ENCODE results near the gene SPIN1.

The SPIN1 gene

DNA sequence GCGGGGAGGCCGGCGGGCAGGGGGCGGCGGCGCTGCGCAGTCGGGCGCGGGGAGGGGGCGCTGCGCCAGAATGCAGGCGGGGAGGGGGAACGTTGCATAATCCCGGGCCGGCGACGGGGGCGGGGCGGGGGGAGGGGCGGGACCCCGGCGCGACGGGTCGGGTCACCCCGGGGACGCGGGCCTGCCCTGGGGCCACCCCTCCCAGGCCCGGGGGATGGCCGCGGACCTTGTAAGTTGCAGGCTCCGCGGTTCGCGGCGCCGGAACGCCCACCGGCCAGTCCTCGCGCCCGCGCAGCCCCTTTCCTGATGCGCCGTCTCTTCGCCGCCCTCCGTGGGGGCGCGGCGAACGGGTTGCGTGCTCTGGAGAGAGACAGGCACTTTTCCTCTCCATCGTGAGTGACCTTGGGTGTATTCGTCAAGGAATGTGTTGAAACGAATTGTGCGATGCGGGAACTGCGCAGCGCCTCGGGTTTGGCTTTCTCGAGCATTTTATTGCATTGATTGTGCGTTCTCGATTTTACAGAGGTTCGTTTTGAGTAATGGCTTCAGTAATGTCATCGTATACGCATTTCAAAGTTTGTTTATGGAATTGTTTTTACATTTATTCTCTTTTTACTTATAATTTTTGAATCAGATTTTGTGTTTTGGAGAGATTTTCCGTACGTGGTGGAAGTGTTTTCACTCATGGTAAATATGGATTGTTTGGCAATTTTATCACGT, 802 bp downstream of the SPIN1 start (continued):
- TF ChIP-seq, protein P1, sequence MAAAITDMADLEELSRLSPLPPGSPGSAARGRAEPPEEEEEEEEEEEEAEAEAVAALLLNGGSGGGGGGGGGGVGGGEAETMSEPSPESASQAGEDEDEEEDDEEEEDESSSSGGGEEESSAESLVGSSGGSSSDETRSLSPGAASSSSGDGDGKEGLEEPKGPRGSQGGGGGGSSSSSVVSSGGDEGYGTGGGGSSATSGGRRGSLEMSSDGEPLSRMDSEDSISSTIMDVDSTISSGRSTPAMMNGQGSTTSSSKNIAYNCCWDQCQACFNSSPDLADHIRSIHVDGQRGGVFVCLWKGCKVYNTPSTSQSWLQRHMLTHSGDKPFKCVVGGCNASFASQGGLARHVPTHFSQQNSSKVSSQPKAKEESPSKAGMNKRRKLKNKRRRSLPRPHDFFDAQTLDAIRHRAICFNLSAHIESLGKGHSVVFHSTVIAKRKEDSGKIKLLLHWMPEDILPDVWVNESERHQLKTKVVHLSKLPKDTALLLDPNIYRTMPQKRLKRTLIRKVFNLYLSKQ (tag by site-specific recombination; IDR thresholded peaks at IDR 0.05; ENCODE audit: borderline replicate concordance), result no peak
- TF ChIP-seq ZNF677 (tag by site-specific recombination; IDR thresholded peaks at IDR 0.05) (no peak), ZNF792 (tag by site-specific recombination; IDR thresholded peaks at IDR 0.05) (no peak), ZNF521 (tag by site-specific recombination; IDR thresholded peaks at IDR 0.05) (no peak), ZXDB (tag by site-specific recombination; IDR thresholded peaks at IDR 0.05) (peak; percentile 38; the same call in 1 of the 2 replicates), ZNF391 (tag by site-specific recombination; IDR thresholded peaks at IDR 0.05; ENCODE audit: borderline replicate concordance, low read depth) (no peak), ZFHX2 (tag by site-specific recombination; conservative IDR thresholded peaks at IDR 0.05) (peak; percentile 48), ZBTB17 (tag by site-specific recombination; IDR thresholded peaks at IDR 0.05) (peak; percentile 36; the same call in 1 of the 2 replicates), ZNF596 (tag by site-specific recombination; IDR thresholded peaks at IDR 0.05) (no peak), EGR2 (tag by site-specific recombination; IDR thresholded peaks at IDR 0.05; ENCODE audit: low read depth) (0 out of 2 replicates have a peak, but pooled peaks have one; percentile 37), TCF7L2 (IDR thresholded peaks at IDR 0.05; ENCODE audit: borderline replicate concordance, low read depth, low read length) (no peak), ZNF830 (tag by site-specific recombination; IDR thresholded peaks at IDR 0.05; ENCODE audit: low read depth) (no peak)

DNA sequence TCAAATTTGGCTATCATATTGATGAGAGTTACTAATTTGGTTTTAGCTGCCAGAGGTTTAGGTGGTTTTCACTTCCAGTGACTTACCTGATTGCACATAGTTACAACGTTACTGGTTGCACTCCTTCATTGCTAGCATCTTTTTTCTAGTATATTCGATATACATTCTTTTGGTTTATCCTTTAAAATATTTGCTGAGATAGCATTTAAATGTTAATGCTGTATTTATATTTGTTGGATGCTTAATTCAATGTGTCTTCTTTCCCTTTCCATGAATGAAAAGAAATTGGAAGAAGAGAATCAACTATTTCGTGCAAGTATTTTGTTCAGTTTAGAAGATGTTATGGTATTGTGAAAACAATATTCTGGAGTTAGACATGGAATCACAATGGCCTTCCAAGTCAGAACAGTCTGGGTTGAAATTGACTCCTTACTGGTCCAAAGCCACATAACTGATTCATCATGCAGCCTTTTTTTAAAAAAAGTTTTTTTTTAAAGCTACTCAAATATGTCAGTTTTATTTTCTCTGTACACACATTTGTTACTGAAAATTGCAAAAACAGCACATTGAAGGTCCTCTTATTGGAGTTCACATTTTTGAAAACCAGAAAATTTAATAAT, 2.2 kb downstream of the SPIN1 start:
- Histone ChIP-seq H3K4me3 (ENCODE audit: low read depth, low read length) (no peak overlapping the region), H3K27ac (ENCODE audit: extremely low read depth, low read depth, low read length) (no peak overlapping the region), H3K9me3 (ENCODE audit: control insufficient read depth, insufficient read depth, low read depth, low read length) (no peaks in the 10 kb centered on the region), H3K36me3 (ENCODE audit: control insufficient read depth in 2 of 2, insufficient read depth in 1 of 2, low read length in 2 of 2) (peaks cover 4 to 5% of the 10 kb centered on the region in 2 experiments; a peak in 1 of 3 replicates), H3K4me1 (ENCODE audit: control insufficient read depth, insufficient read depth, low read length) (peaks cover 9% of the 10 kb centered on the region; the same call in 1 of the 2 replicates)
- TF ChIP-seq ZNF600 (tag by site-specific recombination; IDR thresholded peaks at IDR 0.05), result no peak
- TF ChIP-seq ZNF335 (tag by site-specific recombination; conservative IDR thresholded peaks at IDR 0.05), result no peak
- no peak for TF ChIP-seq ZNF19 (tag by site-specific recombination; IDR thresholded peaks at IDR 0.05; ENCODE audit: low read depth)
- TF ChIP-seq ZNF423 (tag by site-specific recombination; IDR thresholded peaks at IDR 0.05), result no peak
- TF ChIP-seq ZNF664 (tag by site-specific recombination; IDR thresholded peaks at IDR 0.05), result no peak
- TF ChIP-seq KLF7 (tag by site-specific recombination; IDR thresholded peaks at IDR 0.05; ENCODE audit: borderline replicate concordance), result no peak
- POLR2A ChIA-PET, result no interaction called here
- CTCF ChIA-PET, result interaction anchor here (0.5 to 1.2 kb wide), 3 partner anchors 77 to 654 kb away, joined by 3 to 4 read pairs (median 3); no protein-coding TSS in a partner anchor

DNA sequence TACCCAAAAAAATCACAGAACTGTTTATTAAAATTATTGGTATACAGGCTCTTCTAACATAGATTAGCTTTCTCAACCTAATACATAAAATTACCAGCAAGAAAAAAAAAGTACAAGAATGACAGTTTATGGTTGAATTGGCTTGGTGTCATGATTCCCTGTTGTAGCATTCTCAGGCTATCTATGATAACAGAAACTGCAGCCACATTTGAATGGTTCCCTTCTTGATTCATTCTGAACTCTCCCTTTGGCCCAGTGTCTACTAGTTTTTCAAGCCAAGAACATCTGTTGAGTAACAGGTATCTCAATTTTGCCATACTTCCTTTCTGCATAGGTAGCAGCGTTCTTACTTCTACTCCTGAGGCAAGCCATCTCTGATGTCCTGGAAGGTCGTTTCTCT, 3.0 kb downstream of the SPIN1 start:
- Histone ChIP-seq H3K4me3 (ENCODE audit: low read depth, low read length) (no peak overlapping the region), H3K4me1 (ENCODE audit: control insufficient read depth, insufficient read depth, low read length) (peaks cover 9% of the 10 kb centered on the region; the same call in 1 of the 2 replicates), H3K27ac (ENCODE audit: extremely low read depth, low read depth, low read length) (no peak overlapping the region), H3K9me3 (ENCODE audit: control insufficient read depth, insufficient read depth, low read depth, low read length) (no peaks in the 10 kb centered on the region), H3K36me3 (ENCODE audit: control insufficient read depth in 2 of 2, insufficient read depth in 1 of 2, low read length in 2 of 2) (peaks cover 4 to 5% of the 10 kb centered on the region in 2 experiments; a peak in 2 of 3 replicates)
- TF ChIP-seq, protein P2, sequence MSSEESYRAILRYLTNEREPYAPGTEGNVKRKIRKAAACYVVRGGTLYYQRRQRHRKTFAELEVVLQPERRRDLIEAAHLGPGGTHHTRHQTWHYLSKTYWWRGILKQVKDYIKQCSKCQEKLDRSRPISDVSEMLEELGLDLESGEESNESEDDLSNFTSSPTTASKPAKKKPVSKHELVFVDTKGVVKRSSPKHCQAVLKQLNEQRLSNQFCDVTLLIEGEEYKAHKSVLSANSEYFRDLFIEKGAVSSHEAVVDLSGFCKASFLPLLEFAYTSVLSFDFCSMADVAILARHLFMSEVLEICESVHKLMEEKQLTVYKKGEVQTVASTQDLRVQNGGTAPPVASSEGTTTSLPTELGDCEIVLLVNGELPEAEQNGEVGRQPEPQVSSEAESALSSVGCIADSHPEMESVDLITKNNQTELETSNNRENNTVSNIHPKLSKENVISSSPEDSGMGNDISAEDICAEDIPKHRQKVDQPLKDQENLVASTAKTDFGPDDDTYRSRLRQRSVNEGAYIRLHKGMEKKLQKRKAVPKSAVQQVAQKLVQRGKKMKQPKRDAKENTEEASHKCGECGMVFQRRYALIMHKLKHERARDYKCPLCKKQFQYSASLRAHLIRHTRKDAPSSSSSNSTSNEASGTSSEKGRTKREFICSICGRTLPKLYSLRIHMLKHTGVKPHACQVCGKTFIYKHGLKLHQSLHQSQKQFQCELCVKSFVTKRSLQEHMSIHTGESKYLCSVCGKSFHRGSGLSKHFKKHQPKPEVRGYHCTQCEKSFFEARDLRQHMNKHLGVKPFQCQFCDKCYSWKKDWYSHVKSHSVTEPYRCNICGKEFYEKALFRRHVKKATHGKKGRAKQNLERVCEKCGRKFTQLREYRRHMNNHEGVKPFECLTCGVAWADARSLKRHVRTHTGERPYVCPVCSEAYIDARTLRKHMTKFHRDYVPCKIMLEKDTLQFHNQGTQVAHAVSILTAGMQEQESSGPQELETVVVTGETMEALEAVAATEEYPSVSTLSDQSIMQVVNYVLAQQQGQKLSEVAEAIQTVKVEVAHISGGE (tag by site-specific recombination; conservative IDR thresholded peaks at IDR 0.05; ENCODE audit: low read depth), result no peak
- TF ChIP-seq ZBTB8A (tag by site-specific recombination; IDR thresholded peaks at IDR 0.05) (no peak), ZNF114 (tag by site-specific recombination; IDR thresholded peaks at IDR 0.05) (no peak)
- POLR2A ChIA-PET, result no interaction called here
- CTCF ChIA-PET, result interaction anchor here (1.2 kb wide), 1 partner anchor 78 kb away, joined by 3 read pairs; no protein-coding TSS in a partner anchor
